NCI-H345 treated with DMSO at 0.1 percent for 48 hours (cell line): Measurements from ENCODE around the gene CSNK1G2.

ENCODE experiments used
- DNase-seq: peaks from one replicate; lab custom pipeline; 2025; ENCODE audit not compliant: unreplicated experiment; lab: John Stamatoyannopoulos, UW

CSNK1G2 gene

GRCh38 chr19:2014731-2015607 is 74.0 kb downstream of the CSNK1G2 start:
- DNase-seq, result no peak

- DNase-seq, result peak; percentile 7
Measured at GRCh38 chr19:2015608-2015950, 74.6 kb downstream of the CSNK1G2 start, which contains the start of gene BTBD2. Gene BTBD2 (minus strand): TSS chr19:2015714. CDS start chr19:2015703, 11 bp downstream.

- DNase-seq, result peak; percentile 38
Measured at GRCh38 chr19:2016041-2016807, 75.3 kb downstream of the CSNK1G2 start.

GRCh38 chr19:2018752-2019151 is 77.8 kb downstream of the CSNK1G2 start:
- no peak for DNase-seq

GRCh38 chr19:2021453-2022140 is 80.6 kb downstream of the CSNK1G2 start:
- DNase-seq, result no peak

GRCh38 chr19:2022289-2022688 is 81.3 kb downstream of the CSNK1G2 start:
- no peak for DNase-seq

- DNase-seq, result no peak
Measured at GRCh38 chr19:2026770-2027169, 85.8 kb downstream of the CSNK1G2 start.

- DNase-seq, result no peak
Measured at GRCh38 chr19:2027361-2027760, 86.4 kb downstream of the CSNK1G2 start.
